NCI-H345 treated with DMSO at 0.1 percent for 48 hours (cell line): Measurements from ENCODE around the gene MBP.
"Not testable (repeated sequence)": the region's sequence is repeated elsewhere in the genome, so short reads cannot be mapped to it uniquely, and the experiment has no call there.

ENCODE experiments used
- DNase-seq: peaks from one replicate; lab custom pipeline; 2025; ENCODE audit not compliant: unreplicated experiment; lab: John Stamatoyannopoulos, UW

The MBP gene

GRCh38 chr18:76957384-76958355, 174.9 kb downstream of the MBP start:
- DNase-seq, result no peak

- no peak for DNase-seq
Observed at GRCh38 chr18:76956648-76957047, 175.9 kb downstream of the MBP start.

DNA sequence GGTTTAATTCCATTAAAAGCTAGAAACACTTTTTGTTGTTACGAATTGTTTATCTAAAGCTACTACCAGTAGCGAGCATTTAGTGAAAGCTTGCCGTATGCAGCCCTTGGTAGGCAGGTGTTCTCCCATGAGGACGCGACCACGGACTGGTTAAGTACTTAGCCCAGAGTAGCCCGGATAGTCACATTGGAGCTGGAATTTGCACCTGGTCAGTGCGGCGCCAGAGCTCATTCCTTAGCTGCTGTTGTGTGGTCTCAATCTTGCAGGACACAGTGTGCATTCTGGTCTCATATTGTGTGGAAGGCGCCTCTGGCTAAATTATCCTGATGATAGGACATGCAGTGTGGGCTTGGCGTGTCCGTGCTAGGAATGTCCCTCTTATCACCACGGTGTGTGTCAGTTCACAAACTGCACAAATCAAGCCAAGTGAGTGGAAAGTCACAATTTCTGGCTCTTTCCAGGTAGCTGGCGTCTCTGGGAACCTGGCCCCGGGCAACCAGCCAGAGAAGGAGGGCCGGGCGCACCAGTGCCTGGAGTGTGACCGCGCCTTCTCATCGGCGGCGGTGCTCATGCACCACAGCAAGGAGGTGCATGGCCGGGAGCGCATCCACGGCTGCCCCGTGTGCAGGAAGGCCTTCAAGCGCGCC, 176.9 kb downstream of the MBP start:
- DNase-seq, result no peak

GRCh38 chr18:76953583-76954233, 178.9 kb downstream of the MBP start:
- DNase-seq, result no peak

- DNase-seq, result no peak
Observed at GRCh38 chr18:76953156-76953555, 179.4 kb downstream of the MBP start.

GRCh38 chr18:76952747-76953146, 179.8 kb downstream of the MBP start:
- no peak for DNase-seq

DNA sequence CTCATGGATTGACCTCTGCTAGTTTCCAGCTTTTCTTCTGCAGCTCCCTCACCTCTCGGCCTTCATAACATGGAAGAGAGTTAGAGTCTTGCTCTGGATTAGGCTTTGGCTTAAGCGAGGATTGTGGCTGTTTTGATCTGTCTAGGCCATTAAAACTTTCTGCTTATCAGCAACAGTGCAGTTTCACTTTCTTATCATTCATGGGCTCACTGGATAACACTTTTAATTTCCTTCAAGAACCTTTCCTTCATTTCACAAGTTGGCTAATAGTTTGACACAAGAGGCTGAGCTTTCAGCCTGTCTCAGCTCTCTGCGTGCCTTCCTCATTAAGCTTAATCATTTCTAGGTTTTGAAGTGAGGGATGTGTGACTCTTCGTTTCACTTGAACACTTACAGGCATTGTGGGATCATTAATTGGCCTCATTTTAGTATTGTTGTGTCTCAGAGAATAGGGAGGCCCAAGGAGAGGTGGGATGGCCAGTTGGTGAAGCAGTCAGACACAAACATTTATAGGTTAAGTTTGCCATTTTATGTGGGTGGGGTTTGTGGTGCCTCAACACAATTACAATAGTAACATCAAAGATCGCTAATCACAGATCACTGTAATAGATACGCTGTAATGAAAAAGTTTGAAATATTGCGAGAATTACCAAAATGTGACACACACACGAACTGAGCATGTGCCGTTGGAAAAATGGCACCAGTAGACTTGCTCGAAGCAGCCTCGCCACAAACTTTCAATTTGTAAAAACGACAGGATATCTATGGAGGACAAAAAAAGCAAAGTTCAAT, 180.9 kb downstream of the MBP start:
- DNase-seq, result no peak

DNA sequence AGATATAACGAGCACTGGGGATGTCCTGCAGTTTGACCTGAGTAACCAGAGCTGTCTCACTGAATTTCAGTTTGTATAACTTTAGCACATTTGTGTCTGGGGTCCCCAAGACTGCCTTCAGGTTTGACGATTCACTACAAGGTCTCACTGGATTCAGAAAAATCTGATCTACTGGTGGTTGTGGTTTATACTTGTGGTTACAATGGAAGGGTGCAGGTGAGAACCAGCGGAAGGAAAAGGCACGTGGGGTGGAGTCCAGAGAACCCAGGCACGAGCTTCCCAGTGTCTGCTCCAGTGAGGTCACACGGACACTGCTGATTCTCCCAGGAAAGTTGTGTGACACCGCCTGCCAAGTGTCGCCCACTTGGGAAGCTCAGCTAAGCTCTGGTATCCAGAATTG, 184.2 kb downstream of the MBP start:
- no peak for DNase-seq

- DNase-seq, result not testable (repeated sequence)
Observed at GRCh38 chr18:76944346-76944745, 188.2 kb downstream of the MBP start.

DNA sequence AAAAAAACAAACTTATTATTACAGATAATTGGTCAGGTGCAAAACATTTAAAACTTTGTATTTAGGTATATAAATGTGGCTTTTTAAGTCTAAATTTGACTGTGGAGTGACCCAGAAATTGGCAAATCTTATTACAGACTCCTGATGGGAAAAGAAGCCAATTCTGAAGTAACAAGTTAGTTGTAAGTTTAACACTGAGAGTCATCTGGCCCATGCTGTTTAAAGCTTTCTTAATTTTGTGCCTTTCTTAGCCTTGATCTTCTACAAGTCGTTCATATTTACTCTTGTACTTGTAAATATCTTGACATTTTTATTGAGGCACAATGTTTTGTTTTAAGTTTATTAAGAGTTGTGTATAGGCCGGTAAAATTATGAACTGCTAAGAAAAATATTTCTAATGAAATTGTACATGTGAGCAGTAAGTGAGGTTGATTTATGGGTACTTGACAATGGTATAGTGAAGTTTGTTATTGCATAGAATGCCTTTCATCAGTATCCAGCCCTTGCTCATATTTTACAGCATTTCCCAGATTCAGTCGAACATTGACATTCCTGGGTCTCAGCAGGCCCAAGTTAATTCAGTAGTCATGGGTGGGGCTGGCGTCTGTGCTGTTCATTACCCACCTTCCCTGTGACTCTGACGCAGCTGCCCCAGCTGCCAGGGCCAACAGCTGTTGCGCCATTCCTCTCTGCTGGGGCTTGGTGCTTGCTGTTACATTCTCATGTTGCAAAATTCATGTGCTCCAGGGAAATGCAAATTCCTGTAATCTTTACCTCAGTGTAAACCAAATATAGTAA, 188.8 kb downstream of the MBP start:
- DNase-seq, result no peak

- DNase-seq, result no peak
Observed at GRCh38 chr18:76941284-76941683, 191.3 kb downstream of the MBP start.

GRCh38 chr18:76938619-76939018, 194.0 kb downstream of the MBP start:
- DNase-seq, result no peak

DNA sequence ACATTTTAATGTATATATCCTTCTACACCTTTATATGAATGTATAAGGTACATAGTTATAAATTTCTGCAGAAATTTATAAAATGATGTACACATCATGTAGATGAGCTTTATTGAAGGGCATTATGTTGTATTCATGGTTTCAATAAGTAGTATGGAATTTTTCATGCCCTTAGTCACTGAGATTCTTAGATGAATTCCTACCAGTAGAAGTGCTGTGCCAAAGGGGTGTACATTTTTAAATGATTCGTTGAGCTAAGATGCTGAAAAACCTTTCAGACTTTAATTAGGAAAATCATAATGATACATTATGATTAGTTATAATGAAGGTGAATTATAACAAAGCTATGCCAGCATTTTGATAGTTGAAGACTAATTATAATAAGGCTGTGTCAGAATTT, 195.0 kb downstream of the MBP start:
- no peak for DNase-seq

DNA sequence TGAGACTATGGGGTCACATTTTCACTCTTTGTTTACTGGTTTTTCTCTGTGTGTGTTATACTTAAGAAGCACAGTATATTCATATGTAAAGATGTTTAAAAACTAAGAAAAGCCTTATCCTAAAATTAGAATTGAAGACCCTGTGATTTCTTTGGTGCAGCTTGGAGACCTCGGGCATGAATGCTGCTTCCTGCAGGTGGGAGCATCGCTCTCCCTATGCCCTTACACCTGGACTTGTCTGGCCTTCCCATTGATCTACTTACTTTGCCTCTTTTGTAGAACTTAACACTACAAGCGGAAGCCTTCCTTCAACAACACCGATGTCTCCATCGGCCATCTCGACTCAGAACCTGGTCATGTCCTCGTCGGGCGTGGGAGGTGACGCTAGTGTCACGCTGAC, 195.7 kb downstream of the MBP start:
- DNase-seq, result no peak

- no peak for DNase-seq
Observed at GRCh38 chr18:76935722-76936337, 196.8 kb downstream of the MBP start.

DNA sequence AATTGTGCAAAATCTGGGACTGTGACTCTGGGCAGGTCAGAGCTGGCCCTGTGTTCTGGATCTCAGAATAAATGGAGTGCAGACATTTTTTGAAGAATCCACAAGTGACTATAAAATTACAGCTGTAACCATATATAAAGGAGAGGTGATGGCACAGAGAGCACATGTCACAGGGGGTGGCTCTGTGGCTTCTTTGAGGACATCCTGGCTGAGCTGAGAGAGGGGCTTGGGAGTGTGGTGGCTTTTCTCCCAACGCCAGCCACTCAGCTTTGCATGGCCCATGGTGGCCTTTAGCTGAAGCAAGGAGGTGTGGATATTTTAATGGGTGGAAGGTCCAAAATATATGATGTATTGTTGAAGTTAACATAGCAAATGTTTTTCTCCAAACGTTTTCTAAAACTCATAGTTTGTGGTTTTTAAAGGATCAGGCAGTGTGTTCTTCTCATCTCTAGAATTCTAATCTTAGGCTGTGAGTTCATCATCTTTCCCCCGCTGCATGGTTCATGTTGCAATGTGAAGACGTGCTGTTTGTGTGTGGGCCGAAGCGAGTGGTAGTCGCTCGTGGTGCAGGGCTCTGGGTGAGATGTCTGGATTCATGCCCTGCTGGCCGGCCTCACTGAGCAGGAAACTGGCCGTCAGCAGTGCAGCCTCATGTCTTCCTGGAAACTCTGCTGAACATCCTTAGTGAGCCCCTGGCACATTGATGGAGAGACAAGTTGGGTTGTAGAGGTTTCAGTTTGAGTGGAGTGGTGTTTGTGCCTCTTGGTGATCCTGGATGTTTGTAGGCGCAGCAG, 200.4 kb downstream of the MBP start:
- no peak for DNase-seq

- no peak for DNase-seq
Observed at GRCh38 chr18:76931171-76931570, 201.4 kb downstream of the MBP start.
